HEK293T (cell line): ENCODE results near the gene IGSF3.

ENCODE experiments used
- CTCF ChIA-PET: fragments of 350-600 bp; formaldehyde crosslinking; extraction: SDS; loops from one replicate; lab custom pipeline; 2021; ENCODE audit warnings: antibody characterized with exemption, inconsistent platforms; lab: Yijun Ruan, JAX
- POLR2A ChIA-PET: fragments of 350-600 bp; formaldehyde crosslinking; extraction: SDS; loops from one replicate; lab custom pipeline; 2020; ENCODE audit warnings: antibody characterized with exemption, inconsistent platforms; lab: Yijun Ruan, JAX
- DNase-seq: peaks from one replicate; pipeline ENCODE4 v3.0.0; 2012; ENCODE audit warnings: mixed read lengths; ENCODE audit errors: extremely low spot score
- ARNT ChIP-seq: fragments of 450-650 bp; IDR thresholded peaks from 2 replicates; pipeline ENCODE4 v1.6.1; 2017; ENCODE audit warnings: mild to moderate bottlenecking
- BHLHE40 ChIP-seq: fragments of 450-650 bp; IDR thresholded peaks from 2 replicates; pipeline ENCODE4 v1.6.1; 2016; ENCODE audit warnings: mild to moderate bottlenecking, moderate library complexity, borderline replicate concordance
- CTBP1 ChIP-seq: fragments of 450-650 bp; IDR thresholded peaks from 2 replicates; pipeline ENCODE4 v1.6.1; 2016; ENCODE audit warnings: borderline replicate concordance
- ELF4 ChIP-seq: fragments of 450-650 bp; IDR thresholded peaks from 2 replicates; pipeline ENCODE4 v1.6.1; 2017; ENCODE audit warnings: antibody characterized with exemption
- FOXA1 ChIP-seq: fragments of 450-650 bp; IDR thresholded peaks from 2 replicates; pipeline ENCODE4 v1.6.1; 2016; ENCODE audit warnings: mild to moderate bottlenecking
- FOXK2 ChIP-seq: fragments of 450-650 bp; IDR thresholded peaks from 2 replicates; pipeline ENCODE4 v1.6.1; 2016; ENCODE audit warnings: mild to moderate bottlenecking
- FOXM1 ChIP-seq: fragments of 450-650 bp; IDR thresholded peaks from 2 replicates; pipeline ENCODE4 v1.6.1; 2017; ENCODE audit warnings: mild to moderate bottlenecking, borderline replicate concordance
- HDGF ChIP-seq: fragments of 450-650 bp; IDR thresholded peaks from 2 replicates; pipeline ENCODE4 v1.6.1; 2017; ENCODE audit warnings: antibody characterized with exemption, borderline replicate concordance
- L3MBTL2 ChIP-seq: fragments of 450-650 bp; conservative IDR thresholded peaks from 2 replicates; pipeline ENCODE4 v1.6.1; 2016; ENCODE audit warnings: mild to moderate bottlenecking
- LEF1 ChIP-seq: fragments of 450-650 bp; IDR thresholded peaks from 2 replicates; pipeline ENCODE4 v1.6.1; 2017; ENCODE audit warnings: mild to moderate bottlenecking, borderline replicate concordance
- NFRKB ChIP-seq: fragments of 450-650 bp; IDR thresholded peaks from 2 replicates; pipeline ENCODE4 v1.6.1; 2016; ENCODE audit warnings: mild to moderate bottlenecking, moderate library complexity
- SP1 ChIP-seq: fragments of 450-650 bp; IDR thresholded peaks from 2 replicates; pipeline ENCODE4 v1.6.1; 2017
- SUZ12 ChIP-seq: fragments of 450-650 bp; IDR thresholded peaks from 2 replicates; pipeline ENCODE4 v1.6.1; 2016; ENCODE audit warnings: mild to moderate bottlenecking
- TARDBP ChIP-seq: fragments of 450-650 bp; IDR thresholded peaks from 2 replicates; pipeline ENCODE4 v1.6.1; 2016
- ZNF384 ChIP-seq: fragments of 450-650 bp; IDR thresholded peaks from 2 replicates; pipeline ENCODE4 v1.6.1; 2016
- TF ChIP-seq, protein P1 (sequence below): fragments of 450-650 bp; IDR thresholded peaks from 2 replicates; pipeline ENCODE4 v1.6.1; 2016

The IGSF3 gene

DNA sequence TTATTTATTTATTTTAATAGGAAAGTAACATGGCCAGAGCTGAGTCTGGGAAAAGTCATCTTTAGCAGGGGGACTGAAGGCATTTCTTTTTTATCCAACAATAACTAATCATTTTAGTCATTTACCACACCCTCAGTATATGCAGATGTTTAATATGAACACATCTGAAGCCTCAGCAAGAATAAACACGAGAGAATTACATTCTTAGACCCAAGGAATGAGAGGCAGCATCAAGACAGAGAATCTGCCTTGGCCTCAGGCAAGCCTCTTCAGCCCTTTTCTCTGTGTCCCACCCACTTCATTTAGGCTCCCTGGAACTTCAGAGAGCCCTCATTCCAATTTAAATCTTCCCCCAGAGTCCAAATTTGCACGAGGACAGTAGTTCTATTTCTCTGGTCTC lies 17.0 kb upstream of the IGSF3 start:
- ChIA-PET CTCF (interaction anchor here (0.7 kb wide), 1 partner anchor 106 kb away, joined by 9 read pairs; no protein-coding TSS in a partner anchor), POLR2A (no interaction called here)
- no peak for DNase-seq

DNA sequence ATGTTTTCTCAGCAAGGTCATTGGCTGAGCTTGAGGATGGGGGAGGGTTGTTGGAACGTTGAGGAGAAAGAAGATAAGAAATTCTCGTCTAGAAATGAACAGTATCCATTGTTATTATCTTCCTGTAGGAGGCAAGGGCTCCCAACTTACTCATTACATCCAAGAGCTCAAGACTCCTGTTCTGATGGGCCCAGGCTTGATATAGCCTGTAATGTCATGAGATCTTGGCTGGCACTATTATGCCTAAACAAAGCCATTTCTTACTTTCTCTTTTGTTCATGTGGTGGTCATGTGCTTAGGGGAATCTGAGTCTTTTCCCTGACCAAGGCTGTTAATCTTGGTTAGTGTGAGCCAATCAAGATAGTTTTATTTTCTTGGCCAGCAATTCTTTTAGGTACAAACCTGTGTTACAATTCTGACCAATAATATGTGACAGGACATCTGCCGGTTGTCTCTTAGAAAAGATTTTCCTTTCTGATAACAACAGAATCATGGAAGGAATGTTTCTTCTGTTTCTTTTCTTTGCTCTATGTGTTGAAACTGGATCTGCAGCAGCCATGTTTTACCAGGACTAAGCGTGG lies 15.2 kb upstream of the IGSF3 start:
- ChIA-PET CTCF (interaction anchor here (1.1 kb wide), 1 partner anchor 11 kb away, joined by 3 read pairs; no protein-coding TSS in a partner anchor), POLR2A (interaction anchor here (0.5 kb wide), 1 partner anchor 374 kb away, joined by 3 read pairs; no protein-coding TSS in a partner anchor)
- TF ChIP-seq BHLHE40: no peak
- no peak for TF ChIP-seq FOXK2
- no peak for TF ChIP-seq SP1
- no peak for TF ChIP-seq TARDBP
- no peak for TF ChIP-seq SUZ12
- TF ChIP-seq NFRKB: no peak
- TF ChIP-seq, protein P1, sequence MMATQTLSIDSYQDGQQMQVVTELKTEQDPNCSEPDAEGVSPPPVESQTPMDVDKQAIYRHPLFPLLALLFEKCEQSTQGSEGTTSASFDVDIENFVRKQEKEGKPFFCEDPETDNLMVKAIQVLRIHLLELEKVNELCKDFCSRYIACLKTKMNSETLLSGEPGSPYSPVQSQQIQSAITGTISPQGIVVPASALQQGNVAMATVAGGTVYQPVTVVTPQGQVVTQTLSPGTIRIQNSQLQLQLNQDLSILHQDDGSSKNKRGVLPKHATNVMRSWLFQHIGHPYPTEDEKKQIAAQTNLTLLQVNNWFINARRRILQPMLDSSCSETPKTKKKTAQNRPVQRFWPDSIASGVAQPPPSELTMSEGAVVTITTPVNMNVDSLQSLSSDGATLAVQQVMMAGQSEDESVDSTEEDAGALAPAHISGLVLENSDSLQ: no peak
- TF ChIP-seq LEF1: no peak
- no peak for TF ChIP-seq HDGF
- no peak for TF ChIP-seq FOXA1
- TF ChIP-seq ZNF384: no peak
- TF ChIP-seq ELF4: no peak
- no peak for TF ChIP-seq FOXM1
- TF ChIP-seq L3MBTL2: no peak
- no peak for DNase-seq

More for the DNA sequence above, 17.0 kb upstream of the IGSF3 start:
- TF ChIP-seq LEF1 (no peak), FOXA1 (no peak), HDGF (no peak), ELF4 (no peak), TARDBP (no peak), FOXK2 (no peak), BHLHE40 (no peak), ARNT (no peak), L3MBTL2 (no peak), FOXM1 (no peak), NFRKB (no peak), SP1 (no peak), SUZ12 (no peak), CTBP1 (no peak), ZNF384 (no peak)
- TF ChIP-seq, protein P1: no peak

DNA sequence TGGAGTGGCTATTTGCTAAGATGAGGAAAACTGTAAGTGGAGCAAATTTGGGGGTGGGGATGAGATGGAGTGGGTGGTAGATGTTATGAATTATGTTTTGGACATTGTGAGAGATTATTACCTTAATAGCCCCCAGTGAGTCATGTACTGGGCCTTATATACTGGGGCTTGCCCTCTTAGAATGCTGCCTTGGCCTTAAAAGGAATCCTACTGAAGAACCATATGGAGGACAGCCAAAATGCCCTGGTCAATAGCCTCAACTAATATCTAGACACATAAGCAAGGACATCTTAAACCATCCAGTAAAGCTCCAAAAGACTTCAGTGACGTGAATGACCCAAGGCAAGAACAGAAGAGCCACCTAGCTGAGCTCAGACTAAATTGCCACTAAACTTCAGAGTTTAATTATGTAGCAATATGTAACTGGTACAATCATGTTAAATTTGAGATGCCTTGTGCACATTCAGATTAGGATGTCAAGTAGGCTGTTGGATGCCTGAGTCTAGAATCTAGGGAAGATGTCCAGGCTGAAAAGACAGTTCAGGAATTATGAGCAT lies 13.9 kb upstream of the IGSF3 start:
- CTCF ChIA-PET: interaction anchor here (1.0 to 2.0 kb wide), 2 partner anchors 9 to 41 kb away, joined by 3 to 10 read pairs; no protein-coding TSS in a partner anchor
- POLR2A ChIA-PET: no interaction called here
- TF ChIP-seq L3MBTL2 (no peak), SUZ12 (no peak), ARNT (no peak), CTBP1 (no peak), LEF1 (no peak), ZNF384 (no peak), TARDBP (no peak), ELF4 (no peak), FOXM1 (no peak), SP1 (no peak), FOXK2 (no peak), FOXA1 (no peak), NFRKB (no peak), HDGF (no peak), BHLHE40 (no peak)
- TF ChIP-seq, protein P1: no peak
- no peak for DNase-seq

DNA sequence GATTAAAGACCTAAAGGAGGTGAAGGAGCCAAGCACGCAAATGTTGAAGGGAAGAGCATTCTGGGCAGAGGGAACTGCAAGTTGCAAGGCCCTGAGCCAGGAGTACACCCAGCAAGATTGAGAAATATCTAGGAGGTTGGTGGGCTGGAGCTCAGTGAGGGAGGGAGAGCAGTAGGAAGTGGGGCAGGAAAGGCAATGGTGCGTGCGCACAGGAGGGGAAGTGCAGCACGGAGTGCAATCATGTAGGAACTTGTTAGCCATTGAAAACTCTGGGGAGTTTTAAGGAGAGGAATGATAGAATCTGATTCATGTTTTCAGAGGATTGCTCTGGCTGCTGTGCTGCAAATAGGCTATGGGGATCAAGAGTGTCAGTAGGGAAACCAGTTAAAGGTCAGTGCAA lies 13.2 kb upstream of the IGSF3 start:
- POLR2A ChIA-PET: no interaction called here
- CTCF ChIA-PET: interaction anchor here (2.0 kb wide), 1 partner anchor 8 kb away, joined by 10 read pairs; no protein-coding TSS in a partner anchor
- no peak for DNase-seq
- TF ChIP-seq CTBP1 (no peak), FOXM1 (no peak), FOXA1 (no peak), ARNT (no peak), HDGF (no peak), SP1 (no peak), NFRKB (no peak), SUZ12 (no peak), TARDBP (no peak), ZNF384 (no peak), FOXK2 (no peak), ELF4 (no peak), L3MBTL2 (no peak), LEF1 (no peak), BHLHE40 (no peak)
- TF ChIP-seq, protein P1: no peak

DNA sequence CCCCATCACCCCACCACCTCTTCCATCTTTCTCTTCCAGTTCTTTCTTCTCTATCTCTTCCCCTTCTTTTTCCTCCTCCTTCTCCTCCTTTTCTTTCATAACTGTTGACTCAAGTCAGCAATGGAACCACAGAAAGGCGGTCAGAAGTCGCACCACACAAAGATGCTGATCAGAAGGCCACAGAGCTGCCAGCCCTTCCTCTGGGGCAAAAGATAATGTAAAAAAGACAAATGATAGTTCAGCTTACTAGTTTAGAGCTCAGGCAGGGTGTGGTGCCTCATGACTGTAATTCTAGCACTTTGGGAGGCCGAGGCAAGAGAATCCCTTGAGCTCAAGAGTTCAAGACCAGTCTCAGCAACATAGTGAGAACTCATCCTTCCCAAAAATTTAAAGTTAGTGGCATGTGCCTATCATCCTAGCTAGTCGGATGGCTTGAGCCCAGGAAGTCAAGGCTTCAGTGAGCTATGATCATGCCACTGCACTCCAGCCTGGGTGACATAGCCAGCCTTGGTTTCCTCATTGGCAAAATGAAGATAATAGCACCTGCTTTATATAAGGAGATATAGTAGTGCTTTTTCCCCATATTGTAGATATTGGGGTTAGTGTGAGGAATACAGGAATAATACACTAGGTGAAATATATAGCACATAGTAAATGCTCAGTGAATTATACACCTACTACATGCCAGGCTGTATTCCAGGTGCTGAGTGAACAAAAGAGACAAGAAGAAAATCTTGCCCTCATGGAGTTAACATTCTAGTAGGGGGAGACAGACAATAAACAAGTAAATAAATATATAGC lies 12.5 kb upstream of the IGSF3 start:
- POLR2A ChIA-PET: no interaction called here
- TF ChIP-seq HDGF (no peak), CTBP1 (no peak), SUZ12 (no peak), ELF4 (no peak), TARDBP (no peak), ZNF384 (no peak), NFRKB (no peak), L3MBTL2 (no peak), BHLHE40 (no peak), FOXM1 (no peak), ARNT (no peak), FOXK2 (no peak), SP1 (no peak), LEF1 (no peak)
- TF ChIP-seq, protein P1: no peak
- no peak for DNase-seq
- CTCF ChIA-PET: interaction anchor here (0.6 to 2.0 kb wide), 3 partner anchors 7 to 833 kb away, joined by 3 to 10 read pairs (median 5); no protein-coding TSS in a partner anchor
